ENCODE measurements around the gene LRRD1. TPM values are rescaled to one million over a fixed set of nuclear protein-coding genes. Genes with fewer than 3 reads are reported as not detected.

LRRD1 gene
- total and polyA plus RNA-seq, 2 of the 4 experiments (the other 2 are of a cell fraction), result under 0.01 to 0.02 TPM

DNA sequence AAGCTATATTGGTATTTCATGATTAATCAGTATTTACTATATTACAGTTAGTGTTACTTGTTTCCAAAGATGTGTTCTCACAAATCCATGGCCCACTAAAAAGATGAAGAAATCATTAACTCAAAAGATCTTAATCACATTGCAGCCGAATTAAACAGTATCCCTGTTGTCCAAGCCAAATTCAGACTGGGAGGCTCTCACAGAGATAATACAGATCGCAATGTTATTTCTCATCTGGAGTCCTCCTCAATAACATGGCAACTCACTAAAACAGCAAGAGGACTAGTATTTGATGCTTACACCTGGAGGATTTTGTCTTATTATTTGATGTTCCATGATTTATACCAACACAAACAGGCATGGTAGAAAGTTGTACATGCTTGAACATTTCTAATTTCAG lies 68.1 kb downstream of the LRRD1 start:
- no peak overlapping the region for H4K91ac ChIP-seq (ENCODE audit: insufficient read depth, low read depth, low read length)
- no peaks in the 10 kb centered on the region for H3K79me1 ChIP-seq (ENCODE audit: low read depth in 1 of 2, low read length in 2 of 2)
- no peaks in the 10 kb centered on the region for H3K9me1 ChIP-seq (ENCODE audit: insufficient read depth, low read length)
- no peak overlapping the region for H3K14ac ChIP-seq (replicated peaks; ENCODE audit: low read depth, low read length)
- ChIA-PET CTCF (interaction anchor here (0.6 kb wide), 1 partner anchor 238 kb away, joined by 4 read pairs; no protein-coding TSS in a partner anchor), POLR2A (ENCODE audit: unreplicated experiment) (no interaction called here)
- no peak overlapping the region for H3K23ac ChIP-seq (ENCODE audit: low read depth, low read length)
- H4K20me1 ChIP-seq (ENCODE audit: insufficient read depth, low read length), result no peaks in the 10 kb centered on the region
- no peaks in the 10 kb centered on the region for H3K4me1 ChIP-seq (ENCODE audit: control insufficient read depth, insufficient read depth, low read length)
- H4K5ac ChIP-seq (ENCODE audit: low read depth, low read length), result no peak overlapping the region
- H3K27ac ChIP-seq (ENCODE audit: insufficient read depth, low read length), result no peak overlapping the region
- TF ChIP-seq MAFK (IDR thresholded peaks at IDR 0.05; ENCODE audit: low read depth, low read length) (no peak), RCOR1 (IDR thresholded peaks at IDR 0.05; ENCODE audit: insufficient replicate concordance, low read length) (no peak), CHD1 (IDR thresholded peaks at IDR 0.05; ENCODE audit: low read depth, low read length) (no peak), NFE2L2 (IDR thresholded peaks at IDR 0.05; ENCODE audit: low read depth, low read length) (no peak), POLR2A (IDR thresholded peaks at IDR 0.05; ENCODE audit: low read depth, low read length) (no peak), MXI1 (IDR thresholded peaks at IDR 0.05; ENCODE audit: borderline replicate concordance, low read depth, low read length) (no peak), BHLHE40 (IDR thresholded peaks at IDR 0.05; ENCODE audit: low read depth, low read length) (no peak), FOS (IDR thresholded peaks at IDR 0.05; ENCODE audit: low read depth, low read length) (no peak), SMC3 (IDR thresholded peaks at IDR 0.05; ENCODE audit: low read depth, low read length) (no peak), CEBPB (IDR thresholded peaks at IDR 0.05; ENCODE audit: low read depth, low read length) (no peak), MAZ (IDR thresholded peaks at IDR 0.05; ENCODE audit: borderline replicate concordance, low read depth, low read length) (no peak), RAD21 (IDR thresholded peaks at IDR 0.05; ENCODE audit: low read length) (no peak), RFX5 (IDR thresholded peaks at IDR 0.05; ENCODE audit: low read depth, low read length) (no peak)
- TF ChIP-seq, protein P1, sequence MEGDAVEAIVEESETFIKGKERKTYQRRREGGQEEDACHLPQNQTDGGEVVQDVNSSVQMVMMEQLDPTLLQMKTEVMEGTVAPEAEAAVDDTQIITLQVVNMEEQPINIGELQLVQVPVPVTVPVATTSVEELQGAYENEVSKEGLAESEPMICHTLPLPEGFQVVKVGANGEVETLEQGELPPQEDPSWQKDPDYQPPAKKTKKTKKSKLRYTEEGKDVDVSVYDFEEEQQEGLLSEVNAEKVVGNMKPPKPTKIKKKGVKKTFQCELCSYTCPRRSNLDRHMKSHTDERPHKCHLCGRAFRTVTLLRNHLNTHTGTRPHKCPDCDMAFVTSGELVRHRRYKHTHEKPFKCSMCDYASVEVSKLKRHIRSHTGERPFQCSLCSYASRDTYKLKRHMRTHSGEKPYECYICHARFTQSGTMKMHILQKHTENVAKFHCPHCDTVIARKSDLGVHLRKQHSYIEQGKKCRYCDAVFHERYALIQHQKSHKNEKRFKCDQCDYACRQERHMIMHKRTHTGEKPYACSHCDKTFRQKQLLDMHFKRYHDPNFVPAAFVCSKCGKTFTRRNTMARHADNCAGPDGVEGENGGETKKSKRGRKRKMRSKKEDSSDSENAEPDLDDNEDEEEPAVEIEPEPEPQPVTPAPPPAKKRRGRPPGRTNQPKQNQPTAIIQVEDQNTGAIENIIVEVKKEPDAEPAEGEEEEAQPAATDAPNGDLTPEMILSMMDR (conservative IDR thresholded peaks at IDR 0.05; ENCODE audit: low read depth, low read length), result no peak
- TF ChIP-seq, protein P2, sequence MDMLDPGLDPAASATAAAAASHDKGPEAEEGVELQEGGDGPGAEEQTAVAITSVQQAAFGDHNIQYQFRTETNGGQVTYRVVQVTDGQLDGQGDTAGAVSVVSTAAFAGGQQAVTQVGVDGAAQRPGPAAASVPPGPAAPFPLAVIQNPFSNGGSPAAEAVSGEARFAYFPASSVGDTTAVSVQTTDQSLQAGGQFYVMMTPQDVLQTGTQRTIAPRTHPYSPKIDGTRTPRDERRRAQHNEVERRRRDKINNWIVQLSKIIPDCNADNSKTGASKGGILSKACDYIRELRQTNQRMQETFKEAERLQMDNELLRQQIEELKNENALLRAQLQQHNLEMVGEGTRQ (IDR thresholded peaks at IDR 0.05; ENCODE audit: low read depth, low read length), result no peak
- TF ChIP-seq, protein P3, sequence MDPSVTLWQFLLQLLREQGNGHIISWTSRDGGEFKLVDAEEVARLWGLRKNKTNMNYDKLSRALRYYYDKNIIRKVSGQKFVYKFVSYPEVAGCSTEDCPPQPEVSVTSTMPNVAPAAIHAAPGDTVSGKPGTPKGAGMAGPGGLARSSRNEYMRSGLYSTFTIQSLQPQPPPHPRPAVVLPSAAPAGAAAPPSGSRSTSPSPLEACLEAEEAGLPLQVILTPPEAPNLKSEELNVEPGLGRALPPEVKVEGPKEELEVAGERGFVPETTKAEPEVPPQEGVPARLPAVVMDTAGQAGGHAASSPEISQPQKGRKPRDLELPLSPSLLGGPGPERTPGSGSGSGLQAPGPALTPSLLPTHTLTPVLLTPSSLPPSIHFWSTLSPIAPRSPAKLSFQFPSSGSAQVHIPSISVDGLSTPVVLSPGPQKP (IDR thresholded peaks at IDR 0.05; ENCODE audit: borderline replicate concordance, low read depth, low read length), result no peak
- no peak overlapping the region for H3K18ac ChIP-seq (ENCODE audit: low read depth, low read length)
- BruUV-seq (replicated peaks), result no TSS peak
- H4K8ac ChIP-seq (ENCODE audit: low read depth in 2 of 2, low read length in 2 of 2), result no peak overlapping the region
- dilution Hi-C loops (cut with HindIII; ENCODE audit: low sequenced_read_pairs, unreplicated experiment) (no loop called here), in situ Hi-C loops (cut with MboI; ENCODE audit: low sequenced_read_pairs) (no loop called here), intact Hi-C loops (cut with micrococcal nuclease) (no loop called here)
- H3K9me3 ChIP-seq (ENCODE audit: control insufficient read depth, insufficient read depth, low read length), result no peaks in the 10 kb centered on the region
- no peak for DNase-seq
- no peaks in the 10 kb centered on the region for H3K27me3 ChIP-seq (ENCODE audit: control insufficient read depth, insufficient read depth, low read length)
- H2AK5ac ChIP-seq (ENCODE audit: low read depth, low read length), result no peak overlapping the region
- H3K36me3 ChIP-seq (ENCODE audit: control insufficient read depth, insufficient read depth, low read length), result peaks cover 15% of the 10 kb centered on the region
- H3K4me2 ChIP-seq (ENCODE audit: low read depth, low read length), result no peak overlapping the region
- no peak overlapping the region for H2BK120ac ChIP-seq (ENCODE audit: low read depth, low read length)
- ATAC-seq (ENCODE audit: low read depth), result no peak
- no peak overlapping the region for H3K4ac ChIP-seq (ENCODE audit: low read depth, low read length)
- no peak overlapping the region for H2AFZ ChIP-seq (replicated peaks; ENCODE audit: low read length, poor library complexity)
- 100% methylated on average over 1 of the region's 2 CpGs; no CpG with 5 or more reads in 1 of the 2 experiments for WGBS, 2 experiments (ENCODE audit: extremely low coverage in 2 of 2, insufficient read length in 1 of 2)
- H2AK9ac ChIP-seq (replicated peaks; ENCODE audit: low read depth, low read length, poor library complexity), result no peak overlapping the region
- H3K9ac ChIP-seq (ENCODE audit: low read depth, low read length), result no peak overlapping the region
- no peak overlapping the region for H3K4me3 ChIP-seq (ENCODE audit: insufficient read depth, low read depth, low read length)
- H2BK15ac ChIP-seq (ENCODE audit: low read depth, low read length), result no peak overlapping the region
- H2BK5ac ChIP-seq (ENCODE audit: low read depth, low read length, poor library complexity, severe bottlenecking), result no peak overlapping the region
- no peak overlapping the region for H3K56ac ChIP-seq (ENCODE audit: extremely low read depth, insufficient read depth, low read length)
- no peak overlapping the region for H2BK20ac ChIP-seq (ENCODE audit: low read depth, low read length)
